Measurements from ENCODE around the gene LRRC14B. TPM values are rescaled to one million over a fixed set of nuclear protein-coding genes. Genes with fewer than 3 reads are reported as not detected.

LRRC14B gene
- total RNA-seq, 1 experiment from 2014 or later = not detected

- Histone ChIP-seq H4K20me1 (ENCODE audit: low read length) (no peaks in the 10 kb centered on the region), H3K4me3 (ENCODE audit: low read length) (no peak overlapping the region)
Measured at GRCh38 chr5:174291-174600, 17.0 kb upstream of the LRRC14B start.

DNA sequence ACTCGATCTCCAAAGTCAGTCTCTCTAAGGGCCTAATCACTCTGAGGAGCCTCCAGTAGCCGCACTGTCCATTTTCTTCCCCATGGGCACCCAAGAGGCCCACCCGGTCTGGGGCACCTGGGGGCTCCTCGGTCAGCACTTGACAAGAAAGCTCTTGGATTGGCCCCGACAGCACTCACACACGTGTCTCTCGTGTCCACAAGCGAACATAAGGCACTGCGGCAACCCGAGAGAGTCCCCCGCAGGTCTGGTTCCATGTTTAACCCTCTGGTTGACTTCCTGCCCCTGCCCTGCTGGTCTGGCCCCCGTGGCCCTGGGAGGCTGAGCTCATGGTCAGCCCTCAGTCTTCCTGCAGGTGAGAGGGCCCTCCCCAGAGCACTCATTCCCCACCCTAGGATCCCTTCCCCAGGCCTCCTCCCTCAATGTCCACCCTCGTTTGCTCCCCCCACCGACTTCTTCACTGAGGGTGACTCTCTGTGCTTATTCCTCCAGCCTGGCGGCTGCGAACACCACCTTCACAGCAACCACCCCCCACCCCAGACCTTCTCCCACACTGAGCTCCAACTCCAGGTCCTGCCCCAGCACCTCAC is 16.3 kb upstream of the LRRC14B start:
- H3K4me2 ChIP-seq (ENCODE audit: low read length) = no peak overlapping the region
- TF ChIP-seq EZH2 (IDR thresholded peaks at IDR 0.05; ENCODE audit: low read length, unreplicated experiment) (no peak), EZH2phosphoT487 (IDR thresholded peaks at IDR 0.05; ENCODE audit: borderline replicate concordance, low read length) (no peak)
- TF ChIP-seq, protein P1, sequence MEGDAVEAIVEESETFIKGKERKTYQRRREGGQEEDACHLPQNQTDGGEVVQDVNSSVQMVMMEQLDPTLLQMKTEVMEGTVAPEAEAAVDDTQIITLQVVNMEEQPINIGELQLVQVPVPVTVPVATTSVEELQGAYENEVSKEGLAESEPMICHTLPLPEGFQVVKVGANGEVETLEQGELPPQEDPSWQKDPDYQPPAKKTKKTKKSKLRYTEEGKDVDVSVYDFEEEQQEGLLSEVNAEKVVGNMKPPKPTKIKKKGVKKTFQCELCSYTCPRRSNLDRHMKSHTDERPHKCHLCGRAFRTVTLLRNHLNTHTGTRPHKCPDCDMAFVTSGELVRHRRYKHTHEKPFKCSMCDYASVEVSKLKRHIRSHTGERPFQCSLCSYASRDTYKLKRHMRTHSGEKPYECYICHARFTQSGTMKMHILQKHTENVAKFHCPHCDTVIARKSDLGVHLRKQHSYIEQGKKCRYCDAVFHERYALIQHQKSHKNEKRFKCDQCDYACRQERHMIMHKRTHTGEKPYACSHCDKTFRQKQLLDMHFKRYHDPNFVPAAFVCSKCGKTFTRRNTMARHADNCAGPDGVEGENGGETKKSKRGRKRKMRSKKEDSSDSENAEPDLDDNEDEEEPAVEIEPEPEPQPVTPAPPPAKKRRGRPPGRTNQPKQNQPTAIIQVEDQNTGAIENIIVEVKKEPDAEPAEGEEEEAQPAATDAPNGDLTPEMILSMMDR (conservative IDR thresholded peaks at IDR 0.05; ENCODE audit: low read depth, low read length) = no peak
- no peak overlapping the region for H2AFZ ChIP-seq (ENCODE audit: low read length)
- ATAC-seq (no peak), DNase-seq (no peak)
- BruUV-seq (replicated peaks) = no TSS peak
- H3K9me2 ChIP-seq (replicated peaks; ENCODE audit: low read length) = no peaks in the 10 kb centered on the region
- no peaks in the 10 kb centered on the region for H3F3A ChIP-seq (ENCODE audit: low read length, unreplicated experiment)
- ChIA-PET CTCF (no interaction called here), POLR2A (ENCODE audit: unreplicated experiment) (no interaction called here)
- no peaks in the 10 kb centered on the region for H3K79me2 ChIP-seq (ENCODE audit: low read length)
- H4K20me1 ChIP-seq (ENCODE audit: low read length) = no peaks in the 10 kb centered on the region
- no peaks in the 10 kb centered on the region for H3K4me1 ChIP-seq (ENCODE audit: insufficient read depth, low read length)
- no peaks in the 10 kb centered on the region for H3K36me3 ChIP-seq (ENCODE audit: low read depth, low read length)
- H3K27me3 ChIP-seq (ENCODE audit: low read length) = 0 out of 2 replicates have a peak, but pooled peaks cover 3% of the 10 kb centered on the region
- H3K27ac ChIP-seq (ENCODE audit: low read length) = no peak overlapping the region
- H3K4me3 ChIP-seq (ENCODE audit: low read length) = no peak overlapping the region
- no peaks in the 10 kb centered on the region for H3K9me3 ChIP-seq (ENCODE audit: low read length)
- intact Hi-C loops (cut with micrococcal nuclease) = no loop called here
- no peak overlapping the region for H3K9ac ChIP-seq (ENCODE audit: low read length)

More at GRCh38 chr5:174291-174600, 17.0 kb upstream of the LRRC14B start:
- CTCF ChIA-PET = no interaction called here
- Histone ChIP-seq H3K9ac (ENCODE audit: low read length) (no peak overlapping the region), H3K4me2 (ENCODE audit: low read length) (no peak overlapping the region), H3K27me3 (ENCODE audit: low read length) (0 out of 2 replicates have a peak, but pooled peaks cover 3% of the 10 kb centered on the region), H3K9me3 (ENCODE audit: low read length) (no peaks in the 10 kb centered on the region), H3K79me2 (ENCODE audit: low read length) (no peaks in the 10 kb centered on the region), H2AFZ (ENCODE audit: low read length) (no peak overlapping the region), H3F3A (ENCODE audit: low read length, unreplicated experiment) (no peaks in the 10 kb centered on the region), H3K27ac (ENCODE audit: low read length) (no peak overlapping the region), H3K36me3 (ENCODE audit: low read depth, low read length) (no peaks in the 10 kb centered on the region), H3K9me2 (replicated peaks; ENCODE audit: low read length) (no peaks in the 10 kb centered on the region), H3K4me1 (ENCODE audit: insufficient read depth, low read length) (peaks cover 6% of the 10 kb centered on the region)
- TF ChIP-seq EZH2 (IDR thresholded peaks at IDR 0.05; ENCODE audit: low read length, unreplicated experiment) (no peak), EZH2phosphoT487 (IDR thresholded peaks at IDR 0.05; ENCODE audit: borderline replicate concordance, low read length) (no peak)
- TF ChIP-seq, protein P1 (conservative IDR thresholded peaks at IDR 0.05; ENCODE audit: low read depth, low read length) = no peak
- ATAC-seq (no peak), DNase-seq (no peak)
- POLR2A ChIA-PET (ENCODE audit: unreplicated experiment) = no interaction called here
- intact Hi-C loops (cut with micrococcal nuclease) = no loop called here
- no TSS peak for BruUV-seq (replicated peaks)

- no peak for ATAC-seq
- no peak overlapping the region for H3K9ac ChIP-seq (ENCODE audit: low read length)
- H4K20me1 ChIP-seq (ENCODE audit: low read length) = no peaks in the 10 kb centered on the region
- no peaks in the 10 kb centered on the region for H3K36me3 ChIP-seq (ENCODE audit: low read depth, low read length)
- CTCF ChIA-PET = no interaction called here
- H3K4me1 ChIP-seq (ENCODE audit: insufficient read depth, low read length) = no peaks in the 10 kb centered on the region
- intact Hi-C loops (cut with micrococcal nuclease) = no loop called here
- H2AFZ ChIP-seq (ENCODE audit: low read length) = no peak overlapping the region
- no peaks in the 10 kb centered on the region for H3K9me2 ChIP-seq (replicated peaks; ENCODE audit: low read length)
- TF ChIP-seq, protein P1 (conservative IDR thresholded peaks at IDR 0.05; ENCODE audit: low read depth, low read length) = no peak
- TF ChIP-seq EZH2 (IDR thresholded peaks at IDR 0.05; ENCODE audit: low read length, unreplicated experiment) (no peak), EZH2phosphoT487 (IDR thresholded peaks at IDR 0.05; ENCODE audit: borderline replicate concordance, low read length) (no peak)
- H3F3A ChIP-seq (ENCODE audit: low read length, unreplicated experiment) = no peaks in the 10 kb centered on the region
- no peak overlapping the region for H3K27ac ChIP-seq (ENCODE audit: low read length)
- H3K79me2 ChIP-seq (ENCODE audit: low read length) = no peaks in the 10 kb centered on the region
- POLR2A ChIA-PET (ENCODE audit: unreplicated experiment) = no interaction called here
- no peak overlapping the region for H3K4me3 ChIP-seq (ENCODE audit: low read length)
- no TSS peak for BruUV-seq (replicated peaks)
- 0 out of 2 replicates have a peak, but pooled peaks cover 3% of the 10 kb centered on the region for H3K27me3 ChIP-seq (ENCODE audit: low read length)
- H3K9me3 ChIP-seq (ENCODE audit: low read length) = no peaks in the 10 kb centered on the region
- no peak for DNase-seq
- H3K4me2 ChIP-seq (ENCODE audit: low read length) = no peak overlapping the region
Measured at GRCh38 chr5:176296-176823, 14.9 kb upstream of the LRRC14B start.

All from PC-3 (cell line).